Measurements from ENCODE around the gene RNF114.

RNF114 gene

GRCh38 chr20:49913399-49914047 is 22.7 kb upstream of the RNF114 start:
- no peaks in the 10 kb centered on the region for H3K9me3 Mint-ChIP-seq (ENCODE audit: low read depth)
- no peak overlapping the region for H3K27ac Mint-ChIP-seq
- H3K27me3 Mint-ChIP-seq, result no peaks in the 10 kb centered on the region
- H3K36me3 Mint-ChIP-seq, result no peaks in the 10 kb centered on the region
- H3K4me1 Mint-ChIP-seq (ENCODE audit: low read depth), result peaks cover 38% of the 10 kb centered on the region
- peak overlapping the region; percentile 100 for H3K4me3 Mint-ChIP-seq

- Mint-ChIP-seq H3K4me3 (peak overlapping the region; percentile 100), H3K36me3 (no peaks in the 10 kb centered on the region), H3K9me3 (ENCODE audit: low read depth) (no peaks in the 10 kb centered on the region), H3K27me3 (no peaks in the 10 kb centered on the region), H3K4me1 (ENCODE audit: low read depth) (peaks cover 38% of the 10 kb centered on the region), H3K27ac (peak overlapping the region; percentile 73)
Observed at GRCh38 chr20:49914310-49915117, 21.7 kb upstream of the RNF114 start.

- Mint-ChIP-seq H3K27me3 (no peaks in the 10 kb centered on the region), H3K4me3 (peak overlapping the region; percentile 100), H3K9me3 (ENCODE audit: low read depth) (no peaks in the 10 kb centered on the region), H3K4me1 (ENCODE audit: low read depth) (peaks cover 38% of the 10 kb centered on the region), H3K27ac (peak overlapping the region; percentile 73), H3K36me3 (no peaks in the 10 kb centered on the region)
Observed at GRCh38 chr20:49915118-49915379, 21.1 kb upstream of the RNF114 start.

GRCh38 chr20:49915380-49916145 is 20.6 kb upstream of the RNF114 start, which contains the start of gene SPATA2:
Gene SPATA2 (minus strand): TSS chr20:49915529. CDS start chr20:49908490, 7,039 bp downstream.
- Mint-ChIP-seq H3K4me3 (peak within 1 kb of the TSS; percentile 100), H3K27ac (peak within 1 kb of the TSS; percentile 99), H3K9me3 (ENCODE audit: low read depth) (no peaks in the 10 kb centered on the region), H3K27me3 (no peaks in the 10 kb centered on the region), H3K36me3 (no peaks in the 10 kb centered on the region), H3K4me1 (ENCODE audit: low read depth) (peaks cover 38% of the 10 kb centered on the region)

- Mint-ChIP-seq H3K27me3 (no peaks in the 10 kb centered on the region), H3K36me3 (no peaks in the 10 kb centered on the region), H3K4me1 (ENCODE audit: low read depth) (peaks cover 35% of the 10 kb centered on the region), H3K9me3 (ENCODE audit: low read depth) (no peaks in the 10 kb centered on the region), H3K27ac (peak overlapping the region; percentile 99), H3K4me3 (peak overlapping the region; percentile 100)
Observed at GRCh38 chr20:49916146-49917002, 19.8 kb upstream of the RNF114 start.

GRCh38 chr20:49918446-49918845 is 17.8 kb upstream of the RNF114 start:
- peaks cover 1% of the 10 kb centered on the region for H3K27me3 Mint-ChIP-seq
- H3K36me3 Mint-ChIP-seq, result no peaks in the 10 kb centered on the region
- H3K4me3 Mint-ChIP-seq, result no peak overlapping the region

GRCh38 chr20:49919009-49919408 is 17.2 kb upstream of the RNF114 start:
- Mint-ChIP-seq H3K9me3 (ENCODE audit: low read depth) (no peaks in the 10 kb centered on the region), H3K27ac (no peak overlapping the region), H3K4me1 (ENCODE audit: low read depth) (peaks cover 20% of the 10 kb centered on the region), H3K4me3 (no peak overlapping the region), H3K27me3 (peaks cover 1% of the 10 kb centered on the region), H3K36me3 (no peaks in the 10 kb centered on the region)

More at GRCh38 chr20:49918446-49918845, 17.8 kb upstream of the RNF114 start:
- Mint-ChIP-seq H3K9me3 (ENCODE audit: low read depth) (no peaks in the 10 kb centered on the region), H3K4me1 (ENCODE audit: low read depth) (peaks cover 26% of the 10 kb centered on the region), H3K27ac (no peak overlapping the region)

GRCh38 chr20:49919461-49919860 is 16.7 kb upstream of the RNF114 start:
- Mint-ChIP-seq H3K9me3 (ENCODE audit: low read depth) (no peaks in the 10 kb centered on the region), H3K36me3 (no peaks in the 10 kb centered on the region), H3K4me3 (no peak overlapping the region), H3K27me3 (peaks cover 1% of the 10 kb centered on the region), H3K27ac (no peak overlapping the region), H3K4me1 (ENCODE audit: low read depth) (peaks cover 16% of the 10 kb centered on the region)

- peaks cover 1% of the 10 kb centered on the region for H3K27me3 Mint-ChIP-seq
- no peak overlapping the region for H3K27ac Mint-ChIP-seq
- H3K9me3 Mint-ChIP-seq (ENCODE audit: low read depth), result no peaks in the 10 kb centered on the region
- no peak overlapping the region for H3K4me3 Mint-ChIP-seq
- H3K4me1 Mint-ChIP-seq (ENCODE audit: low read depth), result peaks cover 7% of the 10 kb centered on the region
- H3K36me3 Mint-ChIP-seq, result no peaks in the 10 kb centered on the region
Observed at GRCh38 chr20:49924247-49924646, 11.9 kb upstream of the RNF114 start.

- H3K4me3 Mint-ChIP-seq, result no peak overlapping the region
- H3K27ac Mint-ChIP-seq, result no peak overlapping the region
- peaks cover 7% of the 10 kb centered on the region for H3K4me1 Mint-ChIP-seq (ENCODE audit: low read depth)
- no peaks in the 10 kb centered on the region for H3K36me3 Mint-ChIP-seq
- no peaks in the 10 kb centered on the region for H3K9me3 Mint-ChIP-seq (ENCODE audit: low read depth)
- H3K27me3 Mint-ChIP-seq, result peaks cover 1% of the 10 kb centered on the region
Observed at GRCh38 chr20:49925901-49926454, 10.2 kb upstream of the RNF114 start.

GRCh38 chr20:49928411-49929141 is 7.6 kb upstream of the RNF114 start:
- Mint-ChIP-seq H3K36me3 (no peaks in the 10 kb centered on the region), H3K4me3 (no peak overlapping the region), H3K9me3 (ENCODE audit: low read depth) (no peaks in the 10 kb centered on the region), H3K4me1 (ENCODE audit: low read depth) (peaks cover 7% of the 10 kb centered on the region), H3K27me3 (no peaks in the 10 kb centered on the region), H3K27ac (peak overlapping the region; percentile 77)

- Mint-ChIP-seq H3K9me3 (ENCODE audit: low read depth) (no peaks in the 10 kb centered on the region), H3K27me3 (no peaks in the 10 kb centered on the region), H3K27ac (no peak overlapping the region), H3K4me3 (no peak overlapping the region), H3K4me1 (ENCODE audit: low read depth) (peaks cover 7% of the 10 kb centered on the region), H3K36me3 (no peaks in the 10 kb centered on the region)
Observed at GRCh38 chr20:49929142-49929494, 7.1 kb upstream of the RNF114 start.

GRCh38 chr20:49935746-49936152 is 448 bp upstream of the RNF114 start:
- Mint-ChIP-seq H3K9me3 (ENCODE audit: low read depth) (no peaks in the 10 kb centered on the region), H3K36me3 (no peaks in the 10 kb centered on the region), H3K27me3 (no peaks in the 10 kb centered on the region), H3K4me1 (ENCODE audit: low read depth) (peaks cover 38% of the 10 kb centered on the region), H3K4me3 (peak overlapping the region; percentile 99), H3K27ac (peak overlapping the region; percentile 22)
